Aorta (tissue), 5 donors: ENCODE measurements around the gene SNX27. TPM values are rescaled to one million over a fixed set of nuclear protein-coding genes. Genes with fewer than 3 reads are reported as not detected.
"Not testable (repeated sequence)": the region's sequence is repeated elsewhere in the genome, so short reads cannot be mapped to it uniquely, and the experiment has no call there.

ENCODE experiments used
- ATAC-seq: fragments of 200-7000 bp; cut with Tn5 transposase; one replicate; pipeline ENCODE4 v1.9.1; 2022; ENCODE audit warnings: moderate library complexity; ENCODE audit not compliant: low FRiP score
- DNase-seq, 2 donors: peaks; one replicate each; pipeline ENCODE4 v3.0.0-alpha.2; 2020
- H3K27ac ChIP-seq, 2 donors: one replicate each; pipeline ENCODE4 v1.5.1; 2013; ENCODE audit warnings: low read length in 2 of 2, mild to moderate bottlenecking in 2 of 2, moderate library complexity in 2 of 2, control low read depth in 1 of 2, inconsistent platforms in 1 of 2, low read depth in 1 of 2
- H3K27me3 ChIP-seq, 2 donors: one replicate each; pipeline ENCODE4 v1.6.1; 2013; ENCODE audit warnings: control low read depth in 1 of 2, low read length in 1 of 2, mild to moderate bottlenecking in 1 of 2, moderate library complexity in 1 of 2; ENCODE audit not compliant: insufficient read depth in 2 of 2, control insufficient read depth in 1 of 2
- H3K36me3 ChIP-seq, 2 donors: one replicate each; pipeline ENCODE4 v1.6.1; 2013; ENCODE audit warnings: control low read depth in 1 of 2, low read length in 1 of 2, mild to moderate bottlenecking in 1 of 2; ENCODE audit not compliant: insufficient read depth in 2 of 2, control insufficient read depth in 1 of 2
- H3K4me1 ChIP-seq, 2 donors: one replicate each; pipeline ENCODE4 v1.6.1; 2013; ENCODE audit warnings: low read length in 2 of 2, control low read depth in 1 of 2, mild to moderate bottlenecking in 1 of 2, moderate library complexity in 1 of 2; ENCODE audit not compliant: insufficient read depth in 2 of 2, control insufficient read depth in 1 of 2
- H3K4me3 ChIP-seq, 2 donors: one replicate each; pipeline ENCODE4 v1.5.1; 2013; ENCODE audit warnings: low read length in 2 of 2, control low read depth in 1 of 2, mild to moderate bottlenecking in 1 of 2
- H3K9me3 ChIP-seq: one replicate; pipeline ENCODE4 v1.6.1; 2013; ENCODE audit warnings: mild to moderate bottlenecking, low read length; ENCODE audit not compliant: control insufficient read depth
- WGBS, 2 donors: extraction: QIAGEN DNeasy Blood & Tissue Kit; methylation state at CpG; one replicate each; pipeline ENCODE4 v1.1.7; 2013; 5-methylcytosine and 5-hydroxymethylcytosine counted together
- intact Hi-C, 2 donors: fragments of 100-400 bp; cut with DNase I; formaldehyde crosslinking; loops; one replicate each; pipeline versions ENCODE4 v1.14.2 to v1.15.0; 2022
- polyA plus RNA-seq, 2 donors: library from polyadenylated mRNA; stranded (reverse); fragments of 200-250 nt; gene quantifications; one replicate each; pipeline ENCODE4 v1.2.3, GENCODE V29; 2013
- total RNA-seq, 2 donors: library from RNA; stranded (reverse); fragmentation: NEBNext Ultra II Directional; extraction: Animal tissue kit (Norgen Biotek cat#: 25700); gene quantifications; one replicate each; pipeline ENCODE4 v1.2.1, GENCODE V29; 2021
- donor health status: healthy with polysubstance abuse.
- donor health status: Bipolar disorder and iron deficiency.
- donor health status: DM: no; HTN: no; CAD: no.
- donor health status: DM: no; HTN: no; CAD: no.
- donor health status: DM: yes; HTN: yes; CAD: no.

Gene SNX27
- total and polyA plus RNA-seq, 4 donors: 5.6 to 48.0 (median 20.5) TPM

GRCh38 chr1:151680391-151680790 is 68.5 kb downstream of the SNX27 start:
- no peaks in the 10 kb centered on the region for H3K36me3 ChIP-seq
- ATAC-seq (no peak), DNase-seq (no peak)
- H3K9me3 ChIP-seq: no peaks in the 10 kb centered on the region
- no peaks in the 10 kb centered on the region for H3K4me1 ChIP-seq
- H3K4me3 ChIP-seq: no peak overlapping the region
- peak overlapping the region in 1 of 2 donors; percentile 82 for H3K27ac ChIP-seq
- WGBS, 2 donors: 61 to 62% methylated on average over 4 of the region's 4 CpGs
- no peaks in the 10 kb centered on the region for H3K27me3 ChIP-seq
- intact Hi-C loops: loop anchor here in 1 of 2 donors (10.0 kb wide), 1 partner anchor 66 kb away; the partner anchor contains the start of gene SNX27

- intact Hi-C loops: loop anchor here in 1 of 2 donors (10.0 kb wide), 1 partner anchor 66 kb away; the partner anchor contains the start of gene SNX27
- WGBS, 2 donors: 4 to 5% methylated on average over 3 of the region's 3 CpGs
- H3K36me3 ChIP-seq: no peaks in the 10 kb centered on the region
Observed at GRCh38 chr1:151680826-151681225, 69.0 kb downstream of the SNX27 start.

GRCh38 chr1:151681923-151682322 is 70.1 kb downstream of the SNX27 start:
- H3K36me3 ChIP-seq: no peaks in the 10 kb centered on the region
- WGBS, 2 donors: 89 to 94% methylated on average over 2 of the region's 2 CpGs
- H3K27me3 ChIP-seq: no peaks in the 10 kb centered on the region
- no peaks in the 10 kb centered on the region for H3K4me1 ChIP-seq
- intact Hi-C loops: loop anchor here in 1 of 2 donors (10.0 kb wide), 1 partner anchor 67 kb away; the partner anchor contains the start of gene SNX27
- no peak overlapping the region for H3K4me3 ChIP-seq
- DNase-seq: no peak
- H3K27ac ChIP-seq: no peak overlapping the region
- H3K9me3 ChIP-seq: no peaks in the 10 kb centered on the region
- ATAC-seq: no peak

More at GRCh38 chr1:151680826-151681225, 69.0 kb downstream of the SNX27 start:
- H3K4me1 ChIP-seq: no peaks in the 10 kb centered on the region
- DNase-seq (no peak), ATAC-seq (peak; percentile 56)
- H3K9me3 ChIP-seq: no peaks in the 10 kb centered on the region
- peak overlapping the region; percentile 67 to 82 for H3K27ac ChIP-seq
- H3K27me3 ChIP-seq: no peaks in the 10 kb centered on the region
- H3K4me3 ChIP-seq: no peak overlapping the region

GRCh38 chr1:151682901-151683300 is 71.1 kb downstream of the SNX27 start:
- ATAC-seq, H3K9me3 ChIP-seq, H3K27me3 ChIP-seq, H3K4me3 ChIP-seq, H3K36me3 ChIP-seq, DNase-seq, H3K27ac ChIP-seq, H3K4me1 ChIP-seq: not testable (repeated sequence)
- WGBS, 2 donors: 90 to 95% methylated on average over 7 of the region's 7 CpGs
- intact Hi-C loops: loop anchor here in 1 of 2 donors (10.0 kb wide), 1 partner anchor 68 kb away; the partner anchor contains the start of gene SNX27

GRCh38 chr1:151684128-151684527 is 72.3 kb downstream of the SNX27 start:
- Histone ChIP-seq H3K9me3 (no peaks in the 10 kb centered on the region), H3K4me1 (no peaks in the 10 kb centered on the region), H3K27ac (no peak overlapping the region), H3K4me3 (no peak overlapping the region), H3K36me3 (no peaks in the 10 kb centered on the region), H3K27me3 (no peaks in the 10 kb centered on the region)
- ATAC-seq (no peak), DNase-seq (no peak)
- intact Hi-C loops: loop anchor here in 1 of 2 donors (10.0 kb wide), 1 partner anchor 69 kb away; the partner anchor contains the start of gene SNX27
- 89 to 96% methylated on average over 2 of the region's 2 CpGs for WGBS, 2 donors

GRCh38 chr1:151686561-151686960 is 74.7 kb downstream of the SNX27 start:
- DNase-seq (no peak), ATAC-seq (no peak)
- no peak overlapping the region for H3K27ac ChIP-seq
- H3K36me3 ChIP-seq: no peaks in the 10 kb centered on the region
- no peaks in the 10 kb centered on the region for H3K9me3 ChIP-seq
- no peak overlapping the region for H3K4me3 ChIP-seq
- no peaks in the 10 kb centered on the region for H3K27me3 ChIP-seq
- WGBS, 2 donors: 79 to 90% methylated on average over 2 of the region's 2 CpGs
- no peaks in the 10 kb centered on the region for H3K4me1 ChIP-seq
- intact Hi-C loops: loop anchor here in 1 of 2 donors (10.0 kb wide), 1 partner anchor 72 kb away; the partner anchor contains the start of gene SNX27

- peaks cover 0 to 6% of the 10 kb centered on the region in 2 donors for H3K36me3 ChIP-seq
- ATAC-seq: no peak
- WGBS, 2 donors: 72 to 84% methylated on average over 4 of the region's 4 CpGs
- intact Hi-C loops: loop anchor here in 1 of 2 donors (10.0 kb wide), 1 partner anchor 75 kb away; the partner anchor contains the start of gene SNX27
- H3K27me3 ChIP-seq: no peaks in the 10 kb centered on the region
- no peak overlapping the region for H3K4me3 ChIP-seq
- H3K4me1 ChIP-seq: no peaks in the 10 kb centered on the region
- no peak for DNase-seq
- H3K9me3 ChIP-seq: no peaks in the 10 kb centered on the region
- no peak overlapping the region for H3K27ac ChIP-seq
Observed at GRCh38 chr1:151689494-151689893, 77.6 kb downstream of the SNX27 start.

- intact Hi-C loops: no loop called here
- peaks cover 0 to 11% of the 10 kb centered on the region in 2 donors for H3K36me3 ChIP-seq
- WGBS, 2 donors: 91% methylated on average over 3 of the region's 3 CpGs
Observed at GRCh38 chr1:151692226-151692625, 80.4 kb downstream of the SNX27 start.

GRCh38 chr1:151693057-151693651 is 81.3 kb downstream of the SNX27 start:
- no peak overlapping the region for H3K27ac ChIP-seq
- no peak overlapping the region for H3K4me3 ChIP-seq
- intact Hi-C loops: no loop called here
- H3K36me3 ChIP-seq: peaks cover 0 to 14% of the 10 kb centered on the region in 2 donors
- H3K9me3 ChIP-seq: no peaks in the 10 kb centered on the region
- no peaks in the 10 kb centered on the region for H3K27me3 ChIP-seq
- WGBS, 2 donors: 72 to 73% methylated on average over 4 of the region's 4 CpGs
- ATAC-seq (no peak), DNase-seq (no peak)
- H3K4me1 ChIP-seq: no peaks in the 10 kb centered on the region

More at GRCh38 chr1:151692226-151692625, 80.4 kb downstream of the SNX27 start:
- Histone ChIP-seq H3K4me3 (no peak overlapping the region), H3K27ac (no peak overlapping the region), H3K27me3 (no peaks in the 10 kb centered on the region), H3K4me1 (no peaks in the 10 kb centered on the region), H3K9me3 (no peaks in the 10 kb centered on the region)
- DNase-seq: no peak
- ATAC-seq: no peak
